ENCODE data around the gene CNIH3.
A peak's percentile ranks its signal among the peaks of the same experiment; 100 is the strongest.

CNIH3 gene

GRCh38 chr1:224777180-224777579, 161.1 kb downstream of the CNIH3 start:
- DNase-seq (no peak), ATAC-seq (no peak)

GRCh38 chr1:224779536-224779935, 163.4 kb downstream of the CNIH3 start:
- no peak for DNase-seq
- no peak for ATAC-seq

GRCh38 chr1:224780736-224781135, 164.6 kb downstream of the CNIH3 start:
- ATAC-seq: no peak
- no peak for DNase-seq

- no peak for ATAC-seq
- DNase-seq: no peak
These were observed 165.7 kb downstream of the CNIH3 start for GRCh38 chr1:224781800-224782199.

GRCh38 chr1:224782281-224783000, 166.3 kb downstream of the CNIH3 start:
- DNase-seq (no peak), ATAC-seq (no peak)

- ATAC-seq: no peak
- DNase-seq: no peak
These were observed 167.0 kb downstream of the CNIH3 start for GRCh38 chr1:224783006-224783651.

- DNase-seq: no peak
- ATAC-seq: peak; percentile 69
These were observed 168.3 kb downstream of the CNIH3 start for GRCh38 chr1:224784265-224785039.

GRCh38 chr1:224785040-224785328, 168.9 kb downstream of the CNIH3 start:
- ATAC-seq: no peak
- no peak for DNase-seq

GRCh38 chr1:224785622-224786021, 169.5 kb downstream of the CNIH3 start:
- ATAC-seq (no peak), DNase-seq (no peak)

- ATAC-seq (no peak), DNase-seq (no peak)
These were observed 170.6 kb downstream of the CNIH3 start for GRCh38 chr1:224786533-224787250.

- ATAC-seq (no peak), DNase-seq (no peak)
These were observed 173.2 kb downstream of the CNIH3 start for GRCh38 chr1:224789311-224789710.
